Measurements from ENCODE around the gene VTI1B. TPM values are rescaled to one million over a fixed set of nuclear protein-coding genes. Genes with fewer than 3 reads are reported as not detected.
"Not testable (repeated sequence)": the region's sequence is repeated elsewhere in the genome, so short reads cannot be mapped to it uniquely, and the experiment has no call there.

The VTI1B gene
- total RNA-seq, 1 donor from 2014 or later, result 73.7 TPM

- Mint-ChIP-seq H3K36me3 (ENCODE audit: low read depth) (peaks cover 40% of the 10 kb centered on the region), H3K27me3 (ENCODE audit: low read depth) (no peaks in the 10 kb centered on the region), H3K4me1 (ENCODE audit: low read depth) (peaks cover 32% of the 10 kb centered on the region), H3K9me3 (no peaks in the 10 kb centered on the region), H3K4me3 (ENCODE audit: low read depth) (peak overlapping the region; percentile 70), H3K27ac (peak overlapping the region; percentile 94)
- intact Hi-C loops (cut with micrococcal nuclease), result loop anchor here (1.0 to 2.0 kb wide), 2 partner anchors 23 to 38 kb away; partner anchors contain the start of gene ARG2
- peak; percentile 17 for DNase-seq (ENCODE audit: low spot score)
Measured at GRCh38 chr14:67641902-67642749, 32.3 kb downstream of the VTI1B start.

DNA sequence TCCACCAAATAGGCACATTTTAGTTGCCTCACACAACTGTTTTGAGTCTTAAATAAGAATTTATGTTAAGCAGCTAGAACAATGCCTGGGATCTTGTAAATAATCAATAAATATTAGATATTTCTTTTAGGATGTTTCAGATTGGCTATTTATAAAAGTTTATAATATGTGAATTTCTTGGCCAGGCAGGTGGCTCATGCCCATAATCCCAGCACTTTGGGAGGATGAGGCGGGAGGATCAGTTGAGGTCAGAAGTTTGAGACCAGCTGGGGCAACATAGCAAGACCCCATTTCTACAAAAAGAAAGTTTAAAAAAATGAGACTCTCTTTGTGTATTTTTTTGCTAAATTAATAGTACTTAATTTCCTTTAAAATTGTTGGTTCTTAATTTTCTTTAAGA lies 33.0 kb downstream of the VTI1B start:
- H3K4me1 Mint-ChIP-seq (ENCODE audit: low read depth), result peaks cover 34% of the 10 kb centered on the region
- intact Hi-C loops (cut with micrococcal nuclease), result no loop called here
- H3K4me3 Mint-ChIP-seq (ENCODE audit: low read depth), result no peak overlapping the region
- H3K27me3 Mint-ChIP-seq (ENCODE audit: low read depth), result no peaks in the 10 kb centered on the region
- no peaks in the 10 kb centered on the region for H3K9me3 Mint-ChIP-seq
- H3K27ac Mint-ChIP-seq, result peak overlapping the region; percentile 94
- no peak for DNase-seq (ENCODE audit: low spot score)
- H3K36me3 Mint-ChIP-seq (ENCODE audit: low read depth), result peaks cover 35% of the 10 kb centered on the region

GRCh38 chr14:67638642-67639041 lies 35.8 kb downstream of the VTI1B start:
- H3K36me3 Mint-ChIP-seq (ENCODE audit: low read depth), result peaks cover 17% of the 10 kb centered on the region
- intact Hi-C loops (cut with micrococcal nuclease), result no loop called here
- no peaks in the 10 kb centered on the region for H3K9me3 Mint-ChIP-seq
- H3K4me1 Mint-ChIP-seq (ENCODE audit: low read depth), result peaks cover 27% of the 10 kb centered on the region
- no peak overlapping the region for H3K27ac Mint-ChIP-seq
- H3K4me3 Mint-ChIP-seq (ENCODE audit: low read depth), result no peak overlapping the region
- no peak for DNase-seq (ENCODE audit: low spot score)
- no peaks in the 10 kb centered on the region for H3K27me3 Mint-ChIP-seq (ENCODE audit: low read depth)

DNA sequence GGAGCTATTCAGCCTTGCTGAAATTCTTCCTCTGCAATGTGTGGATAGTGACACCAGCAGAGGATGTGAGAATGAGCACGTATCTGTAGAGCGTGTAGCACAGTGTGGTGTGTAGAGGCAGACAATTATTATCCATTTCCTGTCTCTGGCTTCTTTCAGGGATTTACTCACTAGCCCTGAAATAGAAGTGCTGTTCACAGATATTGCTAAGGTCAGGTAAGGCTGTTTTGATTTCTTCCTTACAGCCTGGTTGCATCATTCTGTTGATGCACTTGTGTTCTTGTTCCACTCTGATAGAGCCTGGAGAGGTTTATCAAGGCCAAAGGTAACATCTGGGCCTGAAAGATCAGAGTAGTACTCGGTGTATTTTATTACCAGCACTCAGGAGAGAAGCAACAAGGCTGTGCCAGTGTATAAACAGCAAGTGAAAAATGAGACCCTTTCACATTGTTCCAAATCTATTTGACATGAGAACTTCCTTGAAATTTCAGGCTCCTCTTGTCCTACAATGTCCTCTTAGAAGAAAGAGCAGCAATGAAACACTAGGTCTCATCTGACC lies 38.0 kb downstream of the VTI1B start:
- Mint-ChIP-seq H3K9me3 (no peaks in the 10 kb centered on the region), H3K4me3 (ENCODE audit: low read depth) (no peak overlapping the region), H3K4me1 (ENCODE audit: low read depth) (peaks cover 13% of the 10 kb centered on the region), H3K27ac (no peak overlapping the region), H3K36me3 (ENCODE audit: low read depth) (peaks cover 11% of the 10 kb centered on the region), H3K27me3 (ENCODE audit: low read depth) (no peaks in the 10 kb centered on the region)
- intact Hi-C loops (cut with micrococcal nuclease), result no loop called here
- DNase-seq (ENCODE audit: low spot score), result no peak

GRCh38 chr14:67633451-67634147 lies 40.8 kb downstream of the VTI1B start:
- H3K36me3 Mint-ChIP-seq (ENCODE audit: low read depth), result peaks cover 12% of the 10 kb centered on the region
- H3K4me3 Mint-ChIP-seq (ENCODE audit: low read depth), result no peak overlapping the region
- H3K27me3 Mint-ChIP-seq (ENCODE audit: low read depth), result peaks cover 5% of the 10 kb centered on the region
- H3K27ac Mint-ChIP-seq, result no peak overlapping the region
- DNase-seq (ENCODE audit: low spot score), result no peak
- intact Hi-C loops (cut with micrococcal nuclease), result no loop called here
- no peaks in the 10 kb centered on the region for H3K9me3 Mint-ChIP-seq
- H3K4me1 Mint-ChIP-seq (ENCODE audit: low read depth), result peaks cover 16% of the 10 kb centered on the region

- Mint-ChIP-seq H3K27ac (no peak overlapping the region), H3K36me3 (ENCODE audit: low read depth) (peaks cover 12% of the 10 kb centered on the region), H3K4me1 (ENCODE audit: low read depth) (peaks cover 9% of the 10 kb centered on the region), H3K27me3 (ENCODE audit: low read depth) (peaks cover 11% of the 10 kb centered on the region), H3K4me3 (ENCODE audit: low read depth) (no peak overlapping the region), H3K9me3 (no peaks in the 10 kb centered on the region)
- intact Hi-C loops (cut with micrococcal nuclease), result no loop called here
- no peak for DNase-seq (ENCODE audit: low spot score)
Measured at GRCh38 chr14:67630938-67631337, 43.5 kb downstream of the VTI1B start.

GRCh38 chr14:67630186-67630585 lies 44.2 kb downstream of the VTI1B start:
- Mint-ChIP-seq H3K27me3 (ENCODE audit: low read depth) (peaks cover 11% of the 10 kb centered on the region), H3K9me3 (no peaks in the 10 kb centered on the region), H3K36me3 (ENCODE audit: low read depth) (peaks cover 12% of the 10 kb centered on the region), H3K27ac (no peak overlapping the region), H3K4me1 (ENCODE audit: low read depth) (peaks cover 10% of the 10 kb centered on the region), H3K4me3 (ENCODE audit: low read depth) (no peak overlapping the region)
- intact Hi-C loops (cut with micrococcal nuclease), result no loop called here
- no peak for DNase-seq (ENCODE audit: low spot score)

GRCh38 chr14:67627519-67627918 lies 46.9 kb downstream of the VTI1B start:
- Mint-ChIP-seq H3K27ac (no peak overlapping the region), H3K4me1 (ENCODE audit: low read depth) (peaks cover 20% of the 10 kb centered on the region), H3K9me3 (no peaks in the 10 kb centered on the region), H3K4me3 (ENCODE audit: low read depth) (no peak overlapping the region), H3K27me3 (ENCODE audit: low read depth) (peaks cover 13% of the 10 kb centered on the region), H3K36me3 (ENCODE audit: low read depth) (peaks cover 25% of the 10 kb centered on the region)
- intact Hi-C loops (cut with micrococcal nuclease), result no loop called here
- DNase-seq (ENCODE audit: low spot score), result no peak

DNA sequence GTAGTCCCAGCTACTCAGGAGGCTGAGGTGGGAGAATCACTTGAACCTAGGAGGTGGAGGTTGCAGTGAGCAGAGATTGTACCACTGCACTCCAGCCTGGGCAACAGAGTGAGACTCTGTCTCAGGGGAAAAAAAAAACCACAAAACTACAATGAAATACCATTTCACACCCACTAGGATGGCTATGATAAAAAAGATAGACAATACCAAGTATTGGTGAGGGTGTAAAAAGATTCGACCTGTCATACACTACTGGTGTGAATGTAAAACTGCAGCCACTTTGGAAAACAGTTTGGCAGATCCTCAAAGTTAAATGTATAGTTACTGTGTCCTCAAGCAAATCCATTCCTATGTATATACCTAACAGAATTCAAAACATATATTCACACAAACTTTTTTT lies 48.3 kb downstream of the VTI1B start:
- Mint-ChIP-seq H3K27me3 (ENCODE audit: low read depth) (peaks cover 15% of the 10 kb centered on the region), H3K36me3 (ENCODE audit: low read depth) (peaks cover 27% of the 10 kb centered on the region), H3K4me1 (ENCODE audit: low read depth) (peaks cover 26% of the 10 kb centered on the region)
- H3K4me3 Mint-ChIP-seq (ENCODE audit: low read depth); H3K9me3 Mint-ChIP-seq; H3K27ac Mint-ChIP-seq; intact Hi-C loops (cut with micrococcal nuclease); DNase-seq (ENCODE audit: low spot score): not testable (repeated sequence)

DNA sequence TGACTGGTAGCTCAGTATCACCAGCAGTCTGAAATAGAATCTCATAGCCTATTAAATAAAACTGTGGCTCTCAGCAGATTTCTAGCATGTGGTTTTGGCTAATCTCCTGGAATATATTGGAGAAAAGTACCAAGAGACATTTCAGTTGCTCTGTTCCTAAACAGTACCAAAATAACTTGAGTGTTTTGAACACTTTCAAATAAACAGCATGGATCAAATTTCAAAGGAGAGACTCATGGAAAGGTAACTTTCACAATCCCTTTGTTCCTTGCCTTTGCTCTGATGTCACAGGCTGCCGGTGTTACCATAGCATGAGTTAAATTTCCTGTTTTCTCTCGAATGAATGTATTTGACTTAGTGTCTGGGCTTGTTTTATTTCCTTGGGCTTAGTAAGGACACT lies 51.3 kb downstream of the VTI1B start:
- peak overlapping the region; percentile 35 for H3K27ac Mint-ChIP-seq
- no peaks in the 10 kb centered on the region for H3K9me3 Mint-ChIP-seq
- intact Hi-C loops (cut with micrococcal nuclease), result no loop called here
- H3K27me3 Mint-ChIP-seq (ENCODE audit: low read depth), result peaks cover 15% of the 10 kb centered on the region
- peak overlapping the region; percentile 15 for H3K4me3 Mint-ChIP-seq (ENCODE audit: low read depth)
- peaks cover 41% of the 10 kb centered on the region for H3K4me1 Mint-ChIP-seq (ENCODE audit: low read depth)
- H3K36me3 Mint-ChIP-seq (ENCODE audit: low read depth), result peaks cover 23% of the 10 kb centered on the region
- DNase-seq (ENCODE audit: low spot score), result no peak

DNA sequence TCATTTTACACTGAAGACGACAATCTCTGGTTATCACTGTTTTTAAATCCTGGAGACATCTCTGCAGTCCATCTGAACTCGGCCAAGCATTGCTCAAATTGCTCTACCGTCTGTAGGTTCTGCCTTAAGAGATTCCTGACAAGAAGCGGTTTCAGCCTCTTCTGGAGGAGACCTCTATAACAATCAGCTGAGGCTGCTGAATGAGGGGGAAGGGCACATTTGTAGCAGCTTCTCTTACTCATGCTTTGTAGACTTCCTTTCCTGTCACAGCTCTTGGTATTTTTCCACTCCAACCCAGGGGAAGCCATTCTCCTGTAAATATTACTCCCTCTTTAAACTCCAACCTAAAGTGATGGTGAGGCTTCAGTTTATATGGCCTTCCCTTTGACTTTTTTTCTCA lies 51.8 kb downstream of the VTI1B start:
- peak overlapping the region; percentile 15 for H3K4me3 Mint-ChIP-seq (ENCODE audit: low read depth)
- peak overlapping the region; percentile 35 for H3K27ac Mint-ChIP-seq
- peaks cover 20% of the 10 kb centered on the region for H3K36me3 Mint-ChIP-seq (ENCODE audit: low read depth)
- H3K4me1 Mint-ChIP-seq (ENCODE audit: low read depth), result peaks cover 41% of the 10 kb centered on the region
- no peaks in the 10 kb centered on the region for H3K9me3 Mint-ChIP-seq
- intact Hi-C loops (cut with micrococcal nuclease), result no loop called here
- DNase-seq (ENCODE audit: low spot score), result no peak
- H3K27me3 Mint-ChIP-seq (ENCODE audit: low read depth), result peaks cover 12% of the 10 kb centered on the region

DNA sequence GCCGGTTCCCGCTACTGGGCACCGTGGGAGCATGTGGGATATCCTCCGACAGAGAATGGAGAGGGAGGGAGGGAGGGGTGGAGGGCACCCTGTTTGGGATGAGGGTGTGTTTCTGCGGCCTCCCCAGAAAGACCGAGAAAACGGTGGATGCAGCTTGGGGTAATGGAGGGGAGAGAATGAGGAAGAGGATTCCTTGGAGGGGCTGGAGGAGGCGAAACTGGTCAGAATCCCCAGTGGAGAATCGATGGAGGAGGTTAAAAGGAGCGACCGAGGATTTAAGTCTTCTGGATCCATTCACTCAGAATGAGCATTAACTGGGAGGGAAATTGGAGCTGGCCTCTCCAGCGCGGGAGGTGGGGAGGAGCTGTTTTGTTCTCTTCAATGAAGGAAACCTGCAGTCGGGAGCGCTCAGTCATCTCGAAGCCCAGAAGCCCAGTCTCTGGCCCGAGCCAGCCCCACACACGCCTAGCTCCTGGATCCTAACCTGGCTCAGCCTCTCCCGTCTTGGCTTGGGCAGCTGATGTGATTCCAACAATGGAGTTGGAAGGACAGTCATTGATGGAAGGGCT lies 54.1 kb downstream of the VTI1B start:
- no peaks in the 10 kb centered on the region for H3K9me3 Mint-ChIP-seq
- H3K4me1 Mint-ChIP-seq (ENCODE audit: low read depth), result peaks cover 38% of the 10 kb centered on the region
- H3K27ac Mint-ChIP-seq, result peak overlapping the region; percentile 2
- peaks cover 20% of the 10 kb centered on the region for H3K36me3 Mint-ChIP-seq (ENCODE audit: low read depth)
- intact Hi-C loops (cut with micrococcal nuclease), result no loop called here
- DNase-seq (ENCODE audit: low spot score), result no peak
- H3K27me3 Mint-ChIP-seq (ENCODE audit: low read depth), result peaks cover 12% of the 10 kb centered on the region
- peak overlapping the region; percentile 83 for H3K4me3 Mint-ChIP-seq (ENCODE audit: low read depth)

Data from activated T-helper 2 cell treated with anti-CD3 and anti-CD28 coated beads, Interferon-gamma antibody, Interleukin-2, Interleukin-4, amounts not matched to agents 10 μg/mL and 5 μg/mL and 100 μg/mL, durations not matched to agents 14 hours and 24 hours and 36 hours (primary cell).